ENCODE measurements around the gene UHRF1.
"Not testable (repeated sequence)": the region's sequence is repeated elsewhere in the genome, so short reads cannot be mapped to it uniquely, and the experiment has no call there.

UHRF1 gene

GRCh38 chr19:4971816-4972495 is 62.7 kb downstream of the UHRF1 start:
- DNase-seq (ENCODE audit: low read depth), result no peak

GRCh38 chr19:4972509-4973230 is 63.4 kb downstream of the UHRF1 start:
- no peak for DNase-seq (ENCODE audit: low read depth)

- DNase-seq (ENCODE audit: low read depth), result no peak
Observed at GRCh38 chr19:4974880-4975469, 65.7 kb downstream of the UHRF1 start.

- not testable (repeated sequence) for DNase-seq (ENCODE audit: low read depth)
Observed at GRCh38 chr19:4975601-4976000, 66.3 kb downstream of the UHRF1 start.

- no peak for DNase-seq (ENCODE audit: low read depth)
Observed at GRCh38 chr19:4976401-4977298, 67.3 kb downstream of the UHRF1 start.

GRCh38 chr19:4977299-4978174 is 68.2 kb downstream of the UHRF1 start:
- no peak for DNase-seq (ENCODE audit: low read depth)

GRCh38 chr19:4979211-4979807 is 70.0 kb downstream of the UHRF1 start:
- no peak for DNase-seq (ENCODE audit: low read depth)

GRCh38 chr19:4980067-4980466 is 70.8 kb downstream of the UHRF1 start:
- DNase-seq (ENCODE audit: low read depth), result no peak

GRCh38 chr19:4980838-4981680 is 71.8 kb downstream of the UHRF1 start:
- DNase-seq (ENCODE audit: low read depth), result no peak

- DNase-seq (ENCODE audit: low read depth), result no peak
Observed at GRCh38 chr19:4981681-4981958, 72.3 kb downstream of the UHRF1 start.

GRCh38 chr19:4983346-4984105 is 74.2 kb downstream of the UHRF1 start:
- DNase-seq (ENCODE audit: low read depth), result no peak

- DNase-seq (ENCODE audit: low read depth), result no peak
Observed at GRCh38 chr19:4984106-4984380, 74.7 kb downstream of the UHRF1 start.

GRCh38 chr19:4984438-4984990 is 75.2 kb downstream of the UHRF1 start:
- DNase-seq (ENCODE audit: low read depth), result no peak

GRCh38 chr19:4985551-4985991 is 76.3 kb downstream of the UHRF1 start:
- DNase-seq (ENCODE audit: low read depth), result no peak

- no peak for DNase-seq (ENCODE audit: low read depth)
Observed at GRCh38 chr19:4986056-4986455, 76.8 kb downstream of the UHRF1 start.

GRCh38 chr19:4986471-4986891 is 77.2 kb downstream of the UHRF1 start:
- no peak for DNase-seq (ENCODE audit: low read depth)

- no peak for DNase-seq (ENCODE audit: low read depth)
Observed at GRCh38 chr19:4987256-4987655, 78.0 kb downstream of the UHRF1 start.

GRCh38 chr19:4987692-4988370 is 78.5 kb downstream of the UHRF1 start:
- no peak for DNase-seq (ENCODE audit: low read depth)
